HEK293 (cell line): ENCODE measurements around the gene PRSS2.

Source experiments
- CTCF ChIA-PET: fragments of 350-600 bp; formaldehyde crosslinking; extraction: SDS; loops from one replicate; lab custom pipeline; 2021; ENCODE audit warnings: antibody characterized with exemption; lab: Yijun Ruan, JAX
- POLR2A ChIA-PET: fragments of 300-600 bp; formaldehyde crosslinking; extraction: SDS; loops from one replicate; lab custom pipeline; 2020; ENCODE audit warnings: antibody characterized with exemption, inconsistent platforms; lab: Yijun Ruan, JAX
- H3K27ac ChIP-seq: fragments of 200-500 bp; sonication (Bioruptor generic); 2 replicates; pipeline ENCODE4 v1.5.1; 2014; ENCODE audit warnings: low read depth, low read length, control low read depth, inconsistent platforms; ENCODE audit errors: extremely low read depth
- H3K36me3 ChIP-seq, 2 experiments: fragments of 200-500 bp in 1 of 2; sonication (Bioruptor generic) in 1 of 2; 1 replicate in 1 of 2; 2 replicates in 1 of 2; pipeline ENCODE4 v1.5.1; 2014 to 2017; ENCODE audit warnings: inconsistent platforms in 2 of 2, low read length in 2 of 2; ENCODE audit not compliant: control insufficient read depth in 2 of 2, insufficient read depth in 1 of 2
- H3K4me1 ChIP-seq: fragments of 200-500 bp; sonication (Bioruptor generic); 2 replicates; pipeline ENCODE4 v1.5.1; 2014; ENCODE audit warnings: mild to moderate bottlenecking, low read length, inconsistent platforms; ENCODE audit not compliant: control insufficient read depth, insufficient read depth
- H3K4me3 ChIP-seq: 2 replicates; pipeline ENCODE4 v1.5.1; 2011; ENCODE audit warnings: low read depth, mild to moderate bottlenecking, control low read depth, low read length, moderate library complexity
- H3K9me3 ChIP-seq: fragments of 200-500 bp; sonication (Bioruptor generic); 2 replicates; pipeline ENCODE4 v1.5.1; 2014; ENCODE audit warnings: low read depth, low read length, inconsistent platforms; ENCODE audit not compliant: control insufficient read depth, insufficient read depth
- GLIS2 ChIP-seq: fragments of 450-650 bp; formaldehyde crosslinking; IDR thresholded peaks from 2 replicates; pipeline ENCODE4 v1.5.1; 2016; ENCODE audit warnings: missing biosample characterization, missing genetic modification characterization
- HOXC10 ChIP-seq: sonication (generic); formaldehyde crosslinking; IDR thresholded peaks from 2 replicates; pipeline ENCODE4 v1.8.1; 2023; ENCODE audit warnings: mild to moderate bottlenecking, missing genetic modification reagents
- MZF1 ChIP-seq: fragments of 450-650 bp; formaldehyde crosslinking; IDR thresholded peaks from 2 replicates; pipeline ENCODE4 v1.5.1; 2017; ENCODE audit warnings: missing biosample characterization, missing genetic modification characterization, borderline replicate concordance
- SCRT1 ChIP-seq: fragments of 450-650 bp; formaldehyde crosslinking; IDR thresholded peaks from 2 replicates; pipeline ENCODE4 v1.5.1; 2016; ENCODE audit warnings: missing biosample characterization, missing genetic modification characterization, borderline replicate concordance
- ZNF184 ChIP-seq: fragments of 450-650 bp; IDR thresholded peaks from 2 replicates; pipeline ENCODE4 v1.5.1; 2018; ENCODE audit warnings: missing biosample characterization, mild to moderate bottlenecking, missing genetic modification characterization
- ZNF404 ChIP-seq: fragments of 450-650 bp; formaldehyde crosslinking; IDR thresholded peaks from 2 replicates; pipeline ENCODE4 v1.5.1; 2017; ENCODE audit warnings: missing biosample characterization, missing genetic modification characterization
- ZNF585B ChIP-seq: fragments of 450-650 bp; formaldehyde crosslinking; IDR thresholded peaks from 2 replicates; pipeline ENCODE4 v1.5.1; 2016; ENCODE audit warnings: missing biosample characterization, missing genetic modification characterization
- ZNF677 ChIP-seq: fragments of 450-650 bp; IDR thresholded peaks from 2 replicates; pipeline ENCODE4 v1.5.0; 2018; ENCODE audit warnings: missing biosample characterization, mild to moderate bottlenecking, missing genetic modification characterization, moderate library complexity
- ZNF777 ChIP-seq: fragments of 450-650 bp; formaldehyde crosslinking; IDR thresholded peaks from 2 replicates; pipeline ENCODE4 v1.5.1; 2017; ENCODE audit warnings: missing biosample characterization, missing genetic modification characterization, borderline replicate concordance
- ZNF785 ChIP-seq: fragments of 450-650 bp; formaldehyde crosslinking; IDR thresholded peaks from 2 replicates; pipeline ENCODE4 v1.5.1; 2016; ENCODE audit warnings: missing biosample characterization, missing genetic modification characterization
- TF ChIP-seq, protein P1 (sequence below): fragments of 450-650 bp; formaldehyde crosslinking; conservative IDR thresholded peaks from 2 replicates; pipeline ENCODE4 v1.5.1; 2016; ENCODE audit warnings: low read depth, missing biosample characterization, missing genetic modification characterization
- TF ChIP-seq, protein P2 (sequence below): fragments of 450-650 bp; formaldehyde crosslinking; IDR thresholded peaks from 2 replicates; pipeline ENCODE4 v1.5.1; 2016; ENCODE audit warnings: missing biosample characterization, missing genetic modification characterization
- TF ChIP-seq, protein P3 (sequence below): fragments of 450-650 bp; formaldehyde crosslinking; IDR thresholded peaks from 2 replicates; pipeline ENCODE4 v1.5.1; 2016; ENCODE audit warnings: missing biosample characterization, missing genetic modification characterization
- TF ChIP-seq, protein P4 (sequence below): fragments of 450-650 bp; formaldehyde crosslinking; IDR thresholded peaks from 2 replicates; pipeline ENCODE4 v1.5.1; 2016; ENCODE audit warnings: missing biosample characterization, missing genetic modification characterization

PRSS2 gene

DNA sequence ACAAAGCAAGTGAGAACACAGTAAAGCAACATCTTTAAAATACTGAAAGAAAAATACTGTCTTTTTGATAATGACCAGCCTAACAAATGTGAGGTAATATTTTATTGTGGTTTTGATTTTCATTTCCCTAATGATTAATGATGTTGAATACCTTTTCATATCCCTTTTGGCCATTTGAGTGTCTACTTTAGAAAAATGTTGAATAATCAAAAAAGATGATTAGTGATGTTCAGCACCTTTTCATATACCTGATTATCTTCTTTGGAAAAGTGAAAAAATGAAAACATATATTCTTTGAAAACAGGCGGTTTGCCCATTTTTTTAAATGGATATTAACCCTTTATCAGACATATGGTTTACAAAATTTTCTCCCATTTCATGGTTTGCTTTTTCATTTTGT, 51.9 kb downstream of the PRSS2 start:
- no peak for TF ChIP-seq GLIS2 (tag by site-specific recombination)
- TF ChIP-seq ZNF184 (tag by site-specific recombination) = no peak
- no peak for TF ChIP-seq ZNF777 (tag by site-specific recombination)
- TF ChIP-seq, protein P1, sequence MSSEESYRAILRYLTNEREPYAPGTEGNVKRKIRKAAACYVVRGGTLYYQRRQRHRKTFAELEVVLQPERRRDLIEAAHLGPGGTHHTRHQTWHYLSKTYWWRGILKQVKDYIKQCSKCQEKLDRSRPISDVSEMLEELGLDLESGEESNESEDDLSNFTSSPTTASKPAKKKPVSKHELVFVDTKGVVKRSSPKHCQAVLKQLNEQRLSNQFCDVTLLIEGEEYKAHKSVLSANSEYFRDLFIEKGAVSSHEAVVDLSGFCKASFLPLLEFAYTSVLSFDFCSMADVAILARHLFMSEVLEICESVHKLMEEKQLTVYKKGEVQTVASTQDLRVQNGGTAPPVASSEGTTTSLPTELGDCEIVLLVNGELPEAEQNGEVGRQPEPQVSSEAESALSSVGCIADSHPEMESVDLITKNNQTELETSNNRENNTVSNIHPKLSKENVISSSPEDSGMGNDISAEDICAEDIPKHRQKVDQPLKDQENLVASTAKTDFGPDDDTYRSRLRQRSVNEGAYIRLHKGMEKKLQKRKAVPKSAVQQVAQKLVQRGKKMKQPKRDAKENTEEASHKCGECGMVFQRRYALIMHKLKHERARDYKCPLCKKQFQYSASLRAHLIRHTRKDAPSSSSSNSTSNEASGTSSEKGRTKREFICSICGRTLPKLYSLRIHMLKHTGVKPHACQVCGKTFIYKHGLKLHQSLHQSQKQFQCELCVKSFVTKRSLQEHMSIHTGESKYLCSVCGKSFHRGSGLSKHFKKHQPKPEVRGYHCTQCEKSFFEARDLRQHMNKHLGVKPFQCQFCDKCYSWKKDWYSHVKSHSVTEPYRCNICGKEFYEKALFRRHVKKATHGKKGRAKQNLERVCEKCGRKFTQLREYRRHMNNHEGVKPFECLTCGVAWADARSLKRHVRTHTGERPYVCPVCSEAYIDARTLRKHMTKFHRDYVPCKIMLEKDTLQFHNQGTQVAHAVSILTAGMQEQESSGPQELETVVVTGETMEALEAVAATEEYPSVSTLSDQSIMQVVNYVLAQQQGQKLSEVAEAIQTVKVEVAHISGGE (tag by site-specific recombination) = no peak
- TF ChIP-seq, protein P2, sequence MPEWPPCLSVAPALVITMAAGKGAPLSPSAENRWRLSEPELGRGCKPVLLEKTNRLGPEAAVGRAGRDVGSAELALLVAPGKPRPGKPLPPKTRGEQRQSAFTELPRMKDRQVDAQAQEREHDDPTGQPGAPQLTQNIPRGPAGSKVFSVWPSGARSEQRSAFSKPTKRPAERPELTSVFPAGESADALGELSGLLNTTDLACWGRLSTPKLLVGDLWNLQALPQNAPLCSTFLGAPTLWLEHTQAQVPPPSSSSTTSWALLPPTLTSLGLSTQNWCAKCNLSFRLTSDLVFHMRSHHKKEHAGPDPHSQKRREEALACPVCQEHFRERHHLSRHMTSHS (tag by site-specific recombination) = no peak
- no peak for TF ChIP-seq ZNF785
- TF ChIP-seq, protein P3, sequence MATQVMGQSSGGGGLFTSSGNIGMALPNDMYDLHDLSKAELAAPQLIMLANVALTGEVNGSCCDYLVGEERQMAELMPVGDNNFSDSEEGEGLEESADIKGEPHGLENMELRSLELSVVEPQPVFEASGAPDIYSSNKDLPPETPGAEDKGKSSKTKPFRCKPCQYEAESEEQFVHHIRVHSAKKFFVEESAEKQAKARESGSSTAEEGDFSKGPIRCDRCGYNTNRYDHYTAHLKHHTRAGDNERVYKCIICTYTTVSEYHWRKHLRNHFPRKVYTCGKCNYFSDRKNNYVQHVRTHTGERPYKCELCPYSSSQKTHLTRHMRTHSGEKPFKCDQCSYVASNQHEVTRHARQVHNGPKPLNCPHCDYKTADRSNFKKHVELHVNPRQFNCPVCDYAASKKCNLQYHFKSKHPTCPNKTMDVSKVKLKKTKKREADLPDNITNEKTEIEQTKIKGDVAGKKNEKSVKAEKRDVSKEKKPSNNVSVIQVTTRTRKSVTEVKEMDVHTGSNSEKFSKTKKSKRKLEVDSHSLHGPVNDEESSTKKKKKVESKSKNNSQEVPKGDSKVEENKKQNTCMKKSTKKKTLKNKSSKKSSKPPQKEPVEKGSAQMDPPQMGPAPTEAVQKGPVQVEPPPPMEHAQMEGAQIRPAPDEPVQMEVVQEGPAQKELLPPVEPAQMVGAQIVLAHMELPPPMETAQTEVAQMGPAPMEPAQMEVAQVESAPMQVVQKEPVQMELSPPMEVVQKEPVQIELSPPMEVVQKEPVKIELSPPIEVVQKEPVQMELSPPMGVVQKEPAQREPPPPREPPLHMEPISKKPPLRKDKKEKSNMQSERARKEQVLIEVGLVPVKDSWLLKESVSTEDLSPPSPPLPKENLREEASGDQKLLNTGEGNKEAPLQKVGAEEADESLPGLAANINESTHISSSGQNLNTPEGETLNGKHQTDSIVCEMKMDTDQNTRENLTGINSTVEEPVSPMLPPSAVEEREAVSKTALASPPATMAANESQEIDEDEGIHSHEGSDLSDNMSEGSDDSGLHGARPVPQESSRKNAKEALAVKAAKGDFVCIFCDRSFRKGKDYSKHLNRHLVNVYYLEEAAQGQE (tag by site-specific recombination) = no peak
- no peak for TF ChIP-seq ZNF404 (tag by site-specific recombination)
- no peak for TF ChIP-seq ZNF677 (tag by site-specific recombination)
- TF ChIP-seq, protein P4, sequence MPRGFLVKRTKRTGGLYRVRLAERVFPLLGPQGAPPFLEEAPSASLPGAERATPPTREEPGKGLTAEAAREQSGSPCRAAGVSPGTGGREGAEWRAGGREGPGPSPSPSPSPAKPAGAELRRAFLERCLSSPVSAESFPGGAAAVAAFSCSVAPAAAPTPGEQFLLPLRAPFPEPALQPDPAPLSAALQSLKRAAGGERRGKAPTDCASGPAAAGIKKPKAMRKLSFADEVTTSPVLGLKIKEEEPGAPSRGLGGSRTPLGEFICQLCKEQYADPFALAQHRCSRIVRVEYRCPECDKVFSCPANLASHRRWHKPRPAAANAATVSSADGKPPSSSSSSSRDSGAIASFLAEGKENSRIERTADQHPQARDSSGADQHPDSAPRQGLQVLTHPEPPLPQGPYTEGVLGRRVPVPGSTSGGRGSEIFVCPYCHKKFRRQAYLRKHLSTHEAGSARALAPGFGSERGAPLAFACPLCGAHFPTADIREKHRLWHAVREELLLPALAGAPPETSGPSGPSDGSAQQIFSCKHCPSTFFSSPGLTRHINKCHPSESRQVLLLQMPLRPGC (tag by site-specific recombination) = no peak
- TF ChIP-seq HOXC10 = no peak
- no peak for TF ChIP-seq MZF1 (tag by site-specific recombination)
- no peak for TF ChIP-seq ZNF585B
- no peak for TF ChIP-seq SCRT1
- Histone ChIP-seq H3K4me1 (no peaks in the 10 kb centered on the region), H3K4me3 (no peak overlapping the region), H3K9me3 (no peaks in the 10 kb centered on the region), H3K27ac (no peak overlapping the region), H3K36me3 (no peaks in the 10 kb centered on the region)
- CTCF ChIA-PET = interaction anchor here (0.6 to 1.4 kb wide), 2 partner anchors 12 to 557 kb away, joined by 3 to 4 read pairs; no protein-coding TSS in a partner anchor
- POLR2A ChIA-PET = no interaction called here
